ENCODE measurements around the gene RAB7B.
"Not testable (repeated sequence)": the region's sequence is repeated elsewhere in the genome, so short reads cannot be mapped to it uniquely, and the experiment has no call there.

The RAB7B gene

DNA sequence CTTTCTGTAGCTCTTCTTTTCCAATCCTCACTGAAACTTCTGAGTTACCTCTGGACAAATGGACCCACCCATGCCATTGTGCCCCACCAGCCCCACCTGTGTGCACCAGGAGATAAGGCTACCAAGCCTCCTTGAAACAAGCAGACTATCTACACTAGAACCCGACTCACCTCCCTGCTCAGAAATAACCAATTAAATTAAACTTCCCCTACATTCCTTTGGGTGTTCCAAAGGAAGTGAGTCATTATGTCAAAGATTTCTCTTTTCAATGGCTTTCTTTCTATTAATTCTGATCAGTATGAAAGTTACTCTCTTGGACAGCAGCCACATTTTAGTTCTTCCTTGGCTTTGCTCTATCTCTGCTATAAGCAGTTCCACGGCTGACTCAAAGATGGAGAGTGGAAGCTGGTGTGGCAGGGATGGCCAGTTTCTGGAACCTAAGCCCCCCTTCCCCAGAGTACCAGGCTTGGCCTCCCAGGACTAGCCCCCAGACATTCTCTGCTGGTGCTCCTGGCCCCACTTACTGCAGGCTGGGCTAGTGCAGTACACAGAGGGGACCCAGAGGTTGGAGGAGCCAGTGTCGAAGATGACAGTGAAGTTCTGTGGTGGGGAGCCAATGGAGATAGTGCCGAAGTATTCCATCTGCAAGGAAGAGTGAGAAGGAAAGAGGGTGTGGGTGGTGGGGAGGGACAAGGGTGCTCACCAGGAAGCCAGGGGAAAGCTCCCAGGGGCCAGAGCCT is 18.6 kb upstream of the RAB7B start:
- no peak for DNase-seq

DNA sequence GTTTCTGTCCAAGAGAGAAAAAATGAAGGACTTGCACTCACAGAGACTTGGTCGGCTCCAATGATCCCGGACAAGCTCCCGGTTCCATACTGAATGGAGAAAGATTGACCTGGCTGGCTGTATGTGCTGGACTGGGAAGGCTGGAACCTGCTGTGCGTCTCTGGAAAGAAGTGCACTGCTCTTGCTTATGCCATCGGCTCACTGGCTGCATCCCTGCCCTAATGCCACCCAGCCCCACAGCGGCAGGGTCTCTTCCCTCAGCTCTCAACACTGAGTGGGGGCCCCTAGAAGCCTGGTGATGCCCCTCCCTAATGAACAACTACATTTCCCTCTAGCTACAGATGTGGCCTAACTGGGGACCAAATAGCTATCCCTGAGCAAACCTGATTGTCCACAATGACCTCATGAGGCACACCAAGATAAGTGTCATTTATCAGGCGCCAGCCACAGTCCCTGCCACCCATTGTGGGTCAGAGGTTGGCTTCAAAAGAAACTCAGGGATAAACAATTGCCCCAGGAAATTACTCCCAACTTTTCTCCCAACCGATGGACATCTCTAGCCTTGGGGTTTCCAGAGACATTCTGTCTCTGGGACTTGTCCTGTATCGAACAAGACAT is 17.9 kb upstream of the RAB7B start:
- no peak for DNase-seq

DNA sequence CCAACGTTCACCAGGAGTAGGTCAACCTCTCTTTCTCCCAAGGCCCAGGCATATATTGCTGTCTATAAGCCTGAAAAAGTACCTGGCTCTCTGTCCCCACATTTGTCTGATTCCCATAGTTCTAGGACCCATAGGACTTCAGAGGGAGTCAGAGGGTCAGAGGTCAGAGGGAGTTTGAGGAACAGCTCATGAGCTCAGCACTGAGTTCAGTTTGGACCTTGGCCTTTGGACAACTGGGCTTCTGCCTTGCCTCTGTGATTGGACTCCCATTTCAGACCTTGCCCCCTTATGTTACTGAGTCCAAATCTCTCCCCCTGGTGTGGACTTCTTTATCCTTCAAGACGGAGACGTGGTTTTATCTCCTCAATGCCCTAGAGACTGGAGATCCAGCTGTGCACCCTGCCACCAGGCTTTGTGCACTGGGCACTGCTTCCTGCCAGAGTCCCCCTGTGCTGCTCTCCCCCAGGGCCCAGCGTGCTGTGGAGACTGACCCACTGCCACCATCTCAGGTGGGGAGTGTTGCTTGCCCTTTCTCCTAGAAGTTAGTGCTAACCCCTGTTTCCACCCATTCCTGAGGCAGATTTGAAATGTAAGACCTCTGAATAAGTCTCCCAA is 17.3 kb upstream of the RAB7B start:
- DNase-seq: no peak

DNA sequence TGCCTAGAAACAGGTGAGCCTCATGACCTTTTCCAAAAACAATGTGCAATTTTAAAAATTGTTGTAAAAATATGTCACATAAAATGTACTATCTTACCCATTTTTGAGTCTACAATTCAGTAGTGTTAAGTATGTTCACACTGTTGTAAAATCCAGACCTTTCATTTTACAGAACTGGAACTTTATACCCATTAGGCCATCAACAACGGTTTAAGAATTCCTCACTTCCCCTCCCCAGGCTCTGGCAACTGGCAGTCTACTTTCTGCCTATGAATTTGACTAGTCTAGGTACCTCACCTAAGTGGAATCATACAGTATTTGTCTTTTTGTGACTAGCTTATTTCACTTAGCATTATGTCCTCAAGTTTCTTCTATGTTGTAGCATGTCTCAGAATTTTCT is 11.9 kb upstream of the RAB7B start:
- DNase-seq: no peak

DNA sequence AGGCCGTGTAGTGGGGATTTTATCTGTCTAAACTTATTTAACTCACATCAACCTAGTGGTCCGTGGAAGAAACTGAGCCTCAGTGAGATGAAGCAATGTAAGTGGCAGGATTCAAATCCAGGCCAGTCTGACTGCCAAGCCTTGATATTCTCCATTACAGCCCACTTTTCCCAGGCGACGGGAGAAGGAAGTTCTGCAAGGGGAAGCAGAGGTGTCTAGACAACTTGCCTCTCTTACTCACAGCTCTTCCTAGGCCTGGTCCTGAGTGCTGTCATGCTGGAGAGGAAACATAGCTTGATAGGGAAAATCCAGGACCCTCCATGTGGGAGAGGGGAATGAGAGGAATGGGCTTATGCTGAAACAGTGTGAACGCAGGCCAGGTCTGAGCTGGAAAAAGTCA is 11.4 kb upstream of the RAB7B start:
- no peak for DNase-seq

DNA sequence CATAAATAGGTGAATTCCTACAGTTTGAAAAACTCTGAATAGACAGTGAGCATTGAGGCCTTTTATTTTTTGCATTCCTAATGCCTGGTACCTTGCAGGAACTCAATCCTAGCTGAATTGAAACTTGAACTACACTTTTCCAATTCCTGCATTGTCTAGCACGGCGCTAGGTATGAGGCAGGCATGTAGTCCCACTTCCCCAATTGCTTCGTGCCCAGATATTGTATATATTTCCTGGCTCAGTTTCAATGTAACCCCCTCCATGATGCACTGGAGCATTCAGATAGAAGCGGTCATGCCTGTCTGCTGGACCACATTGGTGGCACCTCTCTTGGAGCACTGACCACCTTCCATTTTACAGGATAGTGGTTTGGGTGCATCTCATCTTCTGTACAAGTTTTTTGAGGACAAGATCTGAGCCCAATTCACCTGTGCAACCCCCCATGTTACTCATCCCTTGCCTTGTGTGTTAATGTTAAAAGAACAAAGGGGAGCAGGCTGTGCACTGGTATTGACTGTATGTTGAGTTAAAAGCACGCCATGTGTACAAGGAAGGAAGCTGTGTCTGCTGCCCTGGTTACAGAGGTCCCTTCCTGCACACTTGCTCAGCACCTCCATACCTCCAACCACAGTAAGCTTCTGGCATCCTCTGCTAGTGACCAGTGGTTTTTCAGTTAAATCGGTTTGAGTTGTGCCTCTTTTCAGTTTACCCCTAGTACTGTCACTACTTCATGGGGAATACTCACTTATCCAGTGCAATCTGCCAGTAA is 10.0 kb upstream of the RAB7B start:
- DNase-seq: no peak

DNA sequence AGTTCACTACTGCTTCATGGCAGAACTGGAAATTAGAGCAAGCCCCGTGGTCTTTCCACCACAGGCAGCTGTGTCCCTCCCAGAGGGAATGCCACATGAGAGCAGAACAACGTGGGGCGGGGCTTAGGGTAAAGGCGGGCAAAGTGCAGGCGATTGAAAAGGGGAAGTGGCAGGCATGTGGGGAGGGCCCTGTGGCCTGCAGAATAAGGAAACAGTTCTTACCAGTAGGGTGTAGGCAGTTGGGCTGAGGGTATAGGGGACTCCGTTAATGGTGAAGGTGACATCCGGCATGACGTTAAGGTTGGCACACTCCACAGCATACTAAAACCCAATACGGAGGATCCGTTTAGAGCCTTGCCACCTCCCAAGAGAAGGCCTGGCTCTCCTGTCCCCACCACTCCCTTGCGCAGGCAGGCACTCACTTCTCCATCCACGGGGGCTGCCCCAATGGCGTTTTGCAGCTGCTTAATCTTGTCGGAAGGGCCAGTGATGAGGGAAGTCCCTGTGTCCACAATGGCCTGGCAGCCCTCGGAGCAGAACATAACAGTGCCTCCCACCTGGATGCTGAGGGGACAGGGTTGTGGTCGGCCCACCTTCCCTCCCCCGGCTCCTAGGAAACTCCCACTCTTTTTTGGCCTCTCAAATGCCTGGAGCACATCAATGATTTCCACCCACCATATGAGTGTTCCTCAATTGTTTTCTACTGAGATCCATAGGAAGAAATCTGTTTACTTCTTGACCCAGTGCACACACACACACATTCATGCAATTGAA is 9.1 kb upstream of the RAB7B start:
- no peak for DNase-seq

DNA sequence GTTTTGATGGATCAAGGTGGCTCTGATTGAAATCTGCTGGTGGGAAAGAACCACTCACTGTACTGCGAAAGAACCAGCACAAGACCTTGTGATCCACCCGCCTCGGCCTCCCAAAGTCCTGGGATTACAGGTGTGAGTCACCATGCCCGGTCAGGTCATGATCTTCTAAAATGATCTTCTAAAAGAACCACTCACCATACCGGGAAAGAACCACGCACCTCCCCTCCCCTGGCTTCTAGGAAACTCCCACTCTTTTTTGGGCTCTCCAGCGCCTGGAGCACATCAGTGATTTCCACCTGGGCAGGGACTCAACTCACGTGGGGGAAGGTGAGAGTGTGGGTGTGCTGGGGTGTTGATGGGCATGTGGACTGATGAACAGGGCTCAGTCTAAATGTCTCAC is 7.9 kb upstream of the RAB7B start:
- DNase-seq: no peak

DNA sequence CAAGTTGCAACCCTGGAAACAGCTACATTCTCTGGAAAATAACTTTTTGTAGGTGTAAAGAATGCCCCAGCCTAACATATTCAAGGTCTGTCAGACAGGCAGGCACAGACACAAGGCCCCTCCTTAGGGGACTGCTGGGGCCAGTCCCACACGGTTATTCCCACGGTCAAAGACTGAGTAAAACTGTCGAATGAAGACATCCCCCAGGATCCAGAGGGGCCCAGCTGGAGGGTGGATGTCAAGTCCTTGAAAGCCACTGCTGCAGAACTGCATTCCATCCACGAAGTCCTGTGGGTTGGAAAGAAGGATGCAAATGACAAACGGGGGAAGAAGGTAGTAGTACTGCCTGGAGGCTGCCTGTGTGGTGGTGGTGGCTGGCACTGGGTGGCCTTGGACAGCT is 6.9 kb upstream of the RAB7B start:
- no peak for DNase-seq

DNA sequence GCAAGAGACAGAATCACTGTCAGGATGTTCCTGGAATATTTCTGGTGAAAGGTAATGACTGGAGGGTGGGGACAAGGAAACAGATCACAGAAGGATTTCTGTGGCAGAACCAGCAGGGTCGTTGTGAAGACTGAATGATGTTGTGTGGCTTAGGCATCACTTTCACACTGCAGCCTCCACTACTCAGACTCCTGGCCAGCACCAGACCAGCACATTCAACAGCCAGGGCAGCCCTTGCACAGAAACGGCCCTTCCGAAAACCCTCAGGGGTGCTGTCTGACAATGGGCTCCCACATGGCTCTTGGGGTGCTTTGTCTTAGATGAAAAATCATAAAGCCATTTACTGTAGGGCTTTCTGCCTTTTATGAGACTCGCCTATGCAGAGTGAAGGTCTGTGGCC is 3.8 kb upstream of the RAB7B start:
- DNase-seq: no peak

DNA sequence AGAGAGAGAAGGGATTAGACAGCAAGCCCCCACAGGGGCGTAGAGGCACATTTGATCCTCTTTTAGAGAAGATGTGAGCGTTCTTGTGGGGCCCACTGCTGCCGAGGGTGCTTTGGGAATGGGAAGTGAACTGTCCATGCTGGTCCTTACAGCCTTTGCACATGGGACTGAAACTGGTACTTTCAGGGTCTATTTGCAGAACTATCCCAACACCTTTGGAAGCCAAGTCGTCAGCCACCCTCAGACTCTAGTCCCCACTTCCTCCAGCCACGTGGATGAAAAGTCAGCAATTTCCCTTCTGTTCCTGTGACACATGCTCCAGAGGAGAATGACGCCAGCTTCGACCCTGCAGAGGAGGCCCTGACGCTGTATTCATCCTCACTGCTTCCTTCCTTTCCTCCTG is 2.6 kb upstream of the RAB7B start:
- DNase-seq: no peak

DNA sequence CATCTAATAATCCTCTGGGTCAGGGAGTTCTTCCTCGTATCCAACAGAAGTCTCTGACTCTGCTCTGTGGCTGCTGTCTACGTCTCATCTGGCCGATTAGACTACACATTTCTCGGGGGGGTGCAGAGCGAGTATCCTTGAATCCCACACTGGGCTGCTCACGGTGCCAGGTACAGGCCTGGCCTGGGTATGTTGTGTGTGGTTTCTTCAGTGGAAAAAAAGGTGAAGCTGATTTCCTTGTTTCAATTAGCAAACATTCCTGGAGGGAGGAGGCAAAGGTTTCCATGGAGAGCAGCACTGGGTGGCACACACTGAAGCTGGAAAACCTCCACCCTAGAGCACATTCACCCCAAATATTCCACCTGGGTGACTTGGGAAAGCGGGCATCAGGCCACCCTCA is 2.0 kb upstream of the RAB7B start:
- no peak for DNase-seq

DNA sequence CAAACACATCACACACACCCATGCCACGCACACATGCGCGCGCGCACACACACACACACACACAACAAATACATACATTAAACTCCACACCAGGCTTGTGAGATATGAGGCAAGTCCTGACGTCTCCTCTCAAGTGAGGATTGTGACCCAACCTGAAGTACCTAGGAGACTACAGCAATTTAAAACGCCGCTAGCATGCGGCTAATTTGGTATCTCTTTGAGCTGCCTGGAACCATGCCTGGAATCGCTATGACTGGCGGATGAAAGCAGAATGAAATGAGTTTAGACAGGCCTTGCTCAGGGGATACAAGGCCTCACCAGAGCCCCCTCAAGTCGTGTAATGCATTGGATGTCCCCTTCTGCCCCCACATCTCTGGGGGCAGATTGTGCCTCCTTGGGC is 1.6 kb upstream of the RAB7B start:
- DNase-seq: no peak

DNA sequence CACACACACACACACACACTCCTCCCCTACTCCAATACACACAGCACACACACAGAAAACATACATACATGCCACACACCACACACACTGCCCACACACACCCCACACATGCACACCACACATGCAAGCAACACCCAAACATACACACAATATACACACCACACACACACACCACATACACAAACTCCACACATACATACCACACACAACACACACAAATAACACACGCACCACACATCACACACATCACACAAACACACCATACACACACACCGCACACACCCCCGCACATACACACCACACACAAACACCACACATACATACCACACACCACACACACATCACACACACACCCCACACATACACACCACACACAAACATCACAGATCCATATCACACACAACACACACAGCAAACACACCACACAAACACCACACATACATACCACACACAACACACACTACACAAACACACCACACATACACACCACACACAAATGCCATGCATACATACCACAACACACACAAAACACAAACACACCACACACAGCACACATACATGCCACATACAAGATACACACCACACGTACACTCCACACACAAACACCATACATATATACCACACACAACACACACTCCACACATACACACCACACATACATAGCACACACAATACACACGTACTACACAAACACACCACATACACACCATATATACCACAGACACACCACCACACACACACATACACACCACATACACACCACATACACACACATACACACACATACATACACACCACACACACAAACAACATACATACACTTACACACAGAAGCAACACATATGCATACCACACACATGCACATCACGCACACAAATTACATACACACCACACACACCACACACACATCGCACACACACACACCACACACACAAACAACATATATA is 932 bp upstream of the RAB7B start:
- no peak for DNase-seq

DNA sequence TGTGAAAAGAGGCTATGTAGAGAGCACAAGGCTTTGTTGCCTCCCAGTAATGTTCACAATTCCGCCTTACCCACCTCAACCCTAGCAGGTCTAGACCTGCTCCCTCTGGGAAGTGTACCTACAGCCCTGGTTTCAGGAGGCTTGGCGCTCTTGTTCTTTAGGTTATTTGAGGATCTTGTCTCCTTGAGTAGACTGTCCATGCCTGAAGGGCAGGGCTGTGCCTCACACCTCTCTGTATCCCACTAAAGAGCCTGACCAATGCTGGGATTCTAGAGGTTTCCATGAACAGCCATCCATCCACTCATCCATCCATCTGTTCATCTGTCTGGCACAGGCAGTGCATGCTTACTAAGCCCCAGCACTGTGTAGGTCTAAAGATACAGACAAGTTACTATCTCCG is 1.0 kb downstream of the RAB7B start:
- no peak for DNase-seq

DNA sequence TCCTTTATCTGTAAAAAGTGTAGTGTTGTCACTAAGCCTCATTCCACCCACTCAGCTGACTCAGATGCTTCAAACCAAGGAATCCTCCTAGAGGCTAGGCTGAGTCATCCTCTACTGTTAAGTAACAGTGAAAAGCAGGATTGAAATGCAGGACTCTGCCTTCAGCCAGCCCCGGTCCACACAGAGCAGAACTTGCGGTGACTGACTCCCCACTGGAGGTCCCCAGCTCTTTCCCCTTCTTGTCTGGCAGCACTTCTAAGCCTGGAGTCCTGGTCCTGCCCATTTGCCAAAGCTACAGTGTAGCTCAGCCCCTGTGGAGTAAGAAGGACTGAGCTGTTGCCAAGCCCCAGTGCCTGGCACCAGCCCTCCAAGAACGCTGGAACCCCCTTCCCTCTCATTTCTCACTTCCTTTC is 1.7 kb downstream of the RAB7B start:
- DNase-seq: no peak

DNA sequence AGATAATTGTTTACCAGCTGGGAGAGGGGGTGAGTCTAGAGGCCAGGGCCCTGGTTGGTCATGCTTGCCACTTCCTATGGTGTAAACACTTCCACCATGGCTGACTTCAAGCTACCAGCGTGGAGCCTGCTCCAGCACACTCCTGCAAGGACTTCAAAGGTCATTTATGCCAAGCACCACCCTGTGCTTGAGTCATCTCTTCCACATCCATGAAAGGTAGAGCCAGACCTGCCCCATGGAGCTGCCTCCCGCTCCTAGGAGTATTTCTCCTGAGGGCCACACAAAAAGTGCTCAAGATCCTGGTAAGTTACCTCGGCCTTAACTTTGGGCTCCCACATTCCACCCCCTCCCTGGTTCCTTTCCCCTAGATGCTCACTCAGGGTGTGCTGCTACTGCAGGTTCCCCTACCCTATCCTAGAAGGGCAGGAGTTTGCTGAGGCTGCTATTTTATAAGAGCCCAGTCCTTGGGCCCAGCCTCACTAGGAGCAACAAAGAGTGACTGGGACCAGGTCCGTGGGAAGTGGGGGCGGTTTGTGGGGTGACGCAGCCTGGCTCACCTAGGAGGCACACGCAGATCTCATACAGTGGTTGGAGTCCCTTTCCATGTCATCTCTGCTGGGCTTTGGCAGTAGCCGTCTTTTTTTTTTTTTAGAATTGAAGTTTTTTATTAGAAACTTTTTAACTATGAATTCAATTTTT is 2.4 kb downstream of the RAB7B start:
- DNase-seq: no peak

DNA sequence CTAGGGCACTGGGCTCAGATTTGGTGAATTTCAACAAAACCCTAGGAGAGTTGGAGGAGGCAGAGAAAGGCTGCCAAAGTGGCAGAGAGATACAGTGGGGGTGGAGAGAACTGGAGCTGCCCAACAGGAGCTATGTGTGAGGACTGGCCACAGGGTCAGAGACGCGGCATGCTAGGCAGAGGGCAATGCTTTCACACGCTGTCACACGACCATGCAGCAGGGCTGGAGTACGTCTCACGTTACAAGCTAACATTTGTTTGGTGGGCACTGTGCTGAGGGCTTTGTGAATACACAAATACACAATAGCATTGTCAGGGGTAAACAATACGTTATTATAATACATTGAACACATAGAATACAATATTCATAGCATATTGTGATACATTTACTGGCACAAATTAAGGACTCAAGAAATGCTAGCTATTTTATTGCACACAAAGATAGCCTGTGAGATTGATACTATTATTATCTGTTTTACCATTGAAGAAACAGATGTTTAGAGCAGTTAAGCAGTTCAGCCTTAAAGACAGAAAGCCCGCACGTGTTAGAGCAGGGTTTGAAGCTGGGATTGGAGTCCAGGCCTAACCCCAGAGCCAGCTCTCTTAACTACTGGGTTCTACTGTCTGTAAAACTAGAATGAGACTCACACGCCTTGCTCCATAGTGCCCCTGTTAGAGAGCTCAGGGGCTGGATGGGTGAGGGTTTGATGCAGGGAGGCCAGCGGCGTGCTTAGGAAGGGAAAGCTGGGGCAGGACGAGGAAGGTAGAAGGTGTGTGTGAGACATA is 4.5 kb downstream of the RAB7B start:
- no peak for DNase-seq

DNA sequence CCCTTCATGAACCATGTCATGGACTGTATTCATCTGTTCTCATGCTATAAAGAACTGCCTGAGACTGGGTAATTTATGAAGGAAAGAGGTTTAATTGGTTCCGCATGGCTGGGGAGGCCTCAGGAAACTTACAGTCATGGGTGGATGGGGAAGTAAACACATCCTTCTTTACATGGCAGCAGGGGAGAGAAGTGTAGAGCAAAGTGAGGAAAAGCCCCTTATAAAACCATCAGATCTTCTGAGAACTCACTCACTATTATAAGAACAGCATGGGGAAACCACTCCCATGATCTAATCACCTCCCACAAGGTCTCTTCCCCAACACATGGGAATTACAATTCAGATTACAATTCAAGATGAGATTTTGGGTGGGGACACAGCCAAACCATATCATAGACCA is 6.6 kb downstream of the RAB7B start:
- not testable (repeated sequence) for DNase-seq

DNA sequence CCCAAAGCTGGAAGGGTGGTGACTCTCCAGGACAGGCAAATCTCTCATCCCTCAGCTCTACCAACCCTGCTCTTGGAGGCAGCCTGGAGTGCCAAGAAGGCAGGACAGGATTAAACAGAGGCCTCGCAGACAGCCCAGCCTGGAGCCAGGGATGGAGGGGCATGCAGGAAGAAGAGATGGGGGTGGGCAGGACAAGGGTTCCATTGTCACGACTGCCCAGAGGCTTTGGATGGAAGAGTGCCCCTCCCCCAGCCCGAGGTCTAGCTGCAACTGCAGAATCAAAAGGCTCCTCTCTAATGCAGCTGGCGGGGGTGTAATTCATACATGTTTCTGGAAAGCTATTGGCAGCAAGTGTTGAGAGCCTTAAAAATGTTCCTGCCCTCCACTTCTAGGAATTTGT is 8.8 kb downstream of the RAB7B start:
- DNase-seq: no peak

All from activated effector memory CD4-positive, alpha-beta T cell treated with Interleukin-2 at 50 U/mL for 16 hours (primary cell).